A549 treated with CORT108297 at 1 μM for 4 hours (cell line): Measurements from ENCODE around the gene UBXN10. TPM values are rescaled to one million over a fixed set of nuclear protein-coding genes. Genes with fewer than 3 reads are reported as not detected.

Source experiments
- total RNA-seq: library from RNA; stranded (reverse); fragments of 200-300 nt; extraction: Qiagen RNA extraction; gene quantifications from 5 replicates; pipeline ENCODE4 v1.2.3, GENCODE V29; 2022

The UBXN10 gene, protein sequence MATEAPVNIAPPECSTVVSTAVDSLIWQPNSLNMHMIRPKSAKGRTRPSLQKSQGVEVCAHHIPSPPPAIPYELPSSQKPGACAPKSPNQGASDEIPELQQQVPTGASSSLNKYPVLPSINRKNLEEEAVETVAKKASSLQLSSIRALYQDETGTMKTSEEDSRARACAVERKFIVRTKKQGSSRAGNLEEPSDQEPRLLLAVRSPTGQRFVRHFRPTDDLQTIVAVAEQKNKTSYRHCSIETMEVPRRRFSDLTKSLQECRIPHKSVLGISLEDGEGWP
- not detected in 5 replicates for total RNA-seq

DNA sequence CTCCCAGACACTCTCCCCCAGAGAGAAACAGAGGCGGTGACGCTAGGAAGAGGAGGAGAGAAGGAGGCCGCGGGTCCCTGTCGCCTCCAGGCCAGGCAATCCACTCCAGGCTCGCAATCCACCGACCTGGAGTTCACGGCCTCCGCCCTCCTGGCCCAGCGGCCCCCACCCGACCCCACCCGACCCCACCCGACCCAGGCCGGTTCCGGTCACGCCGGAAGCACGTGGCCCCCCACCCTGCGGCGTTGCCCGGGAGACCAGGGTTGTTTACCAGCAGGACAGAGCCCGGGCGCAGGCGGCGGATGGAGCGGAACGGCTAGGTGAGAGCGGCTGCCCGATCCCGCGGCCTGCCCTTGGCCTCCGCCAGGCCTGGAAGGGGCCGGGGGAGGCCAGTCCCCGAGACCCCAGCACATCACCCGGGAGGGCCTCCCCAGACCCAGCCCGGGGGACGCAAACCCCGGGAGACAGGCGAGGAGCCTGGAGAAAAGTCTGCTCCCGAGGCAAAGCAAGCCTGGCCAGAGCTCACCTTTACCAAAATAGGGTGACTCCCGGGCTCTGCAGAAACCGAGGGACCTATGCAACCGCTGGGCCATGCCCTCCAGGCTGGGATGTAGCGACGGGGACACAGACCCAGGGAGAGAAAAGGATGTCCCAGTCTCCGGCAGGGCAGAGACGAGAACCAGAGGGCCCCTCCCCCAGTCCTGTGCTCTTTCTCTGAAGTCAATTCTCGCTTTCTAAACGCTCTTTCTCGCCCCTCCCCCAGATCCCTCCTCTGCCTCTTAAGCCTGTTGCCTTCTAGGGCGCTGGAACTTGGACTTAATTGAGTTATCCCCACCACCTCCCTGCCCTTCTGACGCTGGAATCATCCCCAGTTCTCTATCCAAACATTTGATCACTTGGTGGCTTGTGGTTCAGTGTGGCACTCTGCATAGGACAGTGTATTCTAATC lies at the start of gene UBXN10, which contains the start of gene PLA2G2C:
Gene UBXN10, plus strand, starts transcription at position 263 of the 949 bp plus-strand sequence. CDS start 4,466 bp downstream, outside the sequence.
Gene PLA2G2C, minus strand, starts transcription at position 685 of the 949 bp plus-strand sequence. CDS start 9,155 bp downstream, outside the sequence.

DNA sequence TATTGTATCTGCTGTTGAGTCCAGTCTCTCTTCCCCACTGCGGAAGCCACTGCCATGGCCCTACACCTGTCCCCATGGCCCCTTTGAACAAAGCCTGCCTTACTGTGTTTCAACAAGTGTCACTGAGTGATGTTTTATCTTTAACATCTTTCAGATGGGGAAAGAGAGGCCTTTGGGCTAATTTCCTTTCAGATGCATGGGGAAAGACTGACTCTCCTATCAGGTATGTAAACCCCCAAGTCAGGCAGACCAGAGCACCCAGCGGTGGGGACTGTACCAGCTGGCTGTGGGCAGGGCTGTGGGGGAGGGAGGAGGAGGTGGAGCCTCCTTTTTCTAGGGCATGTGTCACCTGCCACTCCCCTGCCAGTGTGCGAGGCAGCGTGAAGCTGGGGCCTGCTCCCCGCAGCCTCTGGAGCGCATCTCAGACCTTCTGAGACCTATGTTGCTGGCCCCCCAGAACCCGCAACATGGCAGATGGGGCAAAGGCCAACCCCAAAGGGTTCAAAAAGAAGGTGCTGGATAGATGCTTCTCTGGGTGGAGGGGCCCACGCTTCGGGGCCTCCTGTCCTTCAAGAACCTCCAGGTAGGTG lies 46.8 kb upstream of the UBXN10 start, which contains the start of gene PLA2G2F:
Gene PLA2G2F, plus strand, starts transcription at position 363 of the 590 bp plus-strand sequence. Its CDS starts 105 bp downstream, at position 468.

Other genes starting within 250 kb of the UBXN10 start
- not detected in 5 replicates for gene PLA2G2A, start 206.5 kb upstream of the UBXN10 start, total RNA-seq
- gene PLA2G5, start 115.9 kb upstream of the UBXN10 start, total RNA-seq: not detected in 5 replicates
- 0.13 TPM in 1 of 5 replicates, not detected in the others for gene PLA2G2D, start 66.6 kb upstream of the UBXN10 start, total RNA-seq
- not detected in 5 replicates for gene PLA2G2F, start 46.8 kb upstream of the UBXN10 start, total RNA-seq
- gene PLA2G2C, start 422 bp downstream of the UBXN10 start, total RNA-seq: not detected in 5 replicates
- not detected in 5 replicates for gene VWA5B1, start 104.8 kb downstream of the UBXN10 start, total RNA-seq